Suprapubic skin (tissue), 4 donors: Measurements from ENCODE around the gene KCTD3. TPM values are rescaled to one million over a fixed set of nuclear protein-coding genes. Genes with fewer than 3 reads are reported as not detected.

Experiments used
- DNase-seq, 2 donors: peaks; one replicate each; pipeline ENCODE4 v3.0.0-alpha.2; 2019; ENCODE audit warnings: low spot score in 2 of 2
- H3K27ac ChIP-seq: fragments of 200-600 bp; sonication (generic); one replicate; pipeline ENCODE4 v1.5.1; 2019
- H3K27me3 ChIP-seq: fragments of 200-600 bp; sonication (generic); one replicate; pipeline ENCODE4 v1.5.1; 2019
- H3K36me3 ChIP-seq: fragments of 200-600 bp; sonication (generic); one replicate; pipeline ENCODE4 v1.5.1; 2019
- H3K4me1 ChIP-seq: fragments of 200-600 bp; sonication (generic); one replicate; pipeline ENCODE4 v1.5.1; 2019
- H3K4me3 ChIP-seq: fragments of 200-600 bp; sonication (generic); one replicate; pipeline ENCODE4 v1.5.1; 2019; ENCODE audit warnings: mild to moderate bottlenecking
- H3K9me3 ChIP-seq: fragments of 200-600 bp; sonication (generic); one replicate; pipeline ENCODE4 v1.5.1; 2019
- EP300 ChIP-seq: sonication (generic); formaldehyde crosslinking; IDR thresholded peaks from one replicate; pipeline ENCODE4 v1.6.1; 2017; ENCODE audit warnings: antibody characterized with exemption
- POLR2A ChIP-seq, 2 donors: fragments of 450-650 bp; IDR thresholded peaks; one replicate each; pipeline ENCODE4 v1.6.1; 2017; ENCODE audit warnings: antibody characterized with exemption in 2 of 2, mild to moderate bottlenecking in 2 of 2, moderate library complexity in 2 of 2
- POLR2AphosphoS5 ChIP-seq, 3 donors: sonication (generic); formaldehyde crosslinking; IDR thresholded peaks; one replicate each; pipeline ENCODE4 v1.6.1; 2017; ENCODE audit warnings: antibody characterized with exemption in 3 of 3
- WGBS: methylation state at CpG from one replicate; pipeline ENCODE4 v1.1.5; 2018; 5-methylcytosine and 5-hydroxymethylcytosine counted together
- total RNA-seq, 4 donors: library from RNA; depleted of rRNA; stranded (reverse); fragments of >200 nt; gene quantifications; one replicate each; pipeline ENCODE4 v1.1.0, GENCODE V29; 2016
- TF ChIP-seq, protein P1 (sequence below), 2 donors: fragments of 200-600 bp in 1 of 2; fragments of 450-650 bp in 1 of 2; sonication (generic) in 1 of 2; IDR thresholded peaks; one replicate each; pipeline ENCODE4 v1.5.1; 2016 to 2019; ENCODE audit warnings: antibody characterized with exemption in 2 of 2, mild to moderate bottlenecking in 1 of 2, moderate library complexity in 1 of 2

Gene KCTD3
- total RNA-seq, 4 donors from 2014 or later, result 25.6 to 50.2 (median 33.9) TPM

DNA sequence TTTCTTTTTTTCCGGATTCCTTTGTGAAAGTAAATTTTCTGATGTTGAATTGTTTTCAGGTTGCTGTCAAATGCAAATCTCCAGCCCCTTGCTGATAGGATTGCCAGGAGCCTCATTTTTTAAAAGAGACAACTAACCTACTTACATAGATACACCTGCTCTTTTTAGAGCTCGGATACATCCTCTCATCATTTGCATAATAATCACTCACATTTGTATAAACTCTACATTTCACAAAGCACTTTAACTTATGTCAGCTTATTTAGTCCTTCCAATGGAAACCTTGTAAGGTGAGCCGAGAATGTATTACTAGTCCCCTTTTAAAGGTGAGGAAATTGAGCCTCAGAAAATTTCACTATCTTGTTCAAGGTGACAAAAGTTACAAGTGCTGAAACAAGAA is 84.8 kb downstream of the KCTD3 start:
- no peaks in the 10 kb centered on the region for H3K9me3 ChIP-seq
- 43% methylated on average over 3 of the region's 3 CpGs for WGBS
- no peak overlapping the region for H3K27ac ChIP-seq
- no peaks in the 10 kb centered on the region for H3K36me3 ChIP-seq
- DNase-seq, result no peak
- TF ChIP-seq EP300, result no peak
- TF ChIP-seq, protein P1, sequence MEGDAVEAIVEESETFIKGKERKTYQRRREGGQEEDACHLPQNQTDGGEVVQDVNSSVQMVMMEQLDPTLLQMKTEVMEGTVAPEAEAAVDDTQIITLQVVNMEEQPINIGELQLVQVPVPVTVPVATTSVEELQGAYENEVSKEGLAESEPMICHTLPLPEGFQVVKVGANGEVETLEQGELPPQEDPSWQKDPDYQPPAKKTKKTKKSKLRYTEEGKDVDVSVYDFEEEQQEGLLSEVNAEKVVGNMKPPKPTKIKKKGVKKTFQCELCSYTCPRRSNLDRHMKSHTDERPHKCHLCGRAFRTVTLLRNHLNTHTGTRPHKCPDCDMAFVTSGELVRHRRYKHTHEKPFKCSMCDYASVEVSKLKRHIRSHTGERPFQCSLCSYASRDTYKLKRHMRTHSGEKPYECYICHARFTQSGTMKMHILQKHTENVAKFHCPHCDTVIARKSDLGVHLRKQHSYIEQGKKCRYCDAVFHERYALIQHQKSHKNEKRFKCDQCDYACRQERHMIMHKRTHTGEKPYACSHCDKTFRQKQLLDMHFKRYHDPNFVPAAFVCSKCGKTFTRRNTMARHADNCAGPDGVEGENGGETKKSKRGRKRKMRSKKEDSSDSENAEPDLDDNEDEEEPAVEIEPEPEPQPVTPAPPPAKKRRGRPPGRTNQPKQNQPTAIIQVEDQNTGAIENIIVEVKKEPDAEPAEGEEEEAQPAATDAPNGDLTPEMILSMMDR (IDR thresholded peaks at IDR 0.05), result no peak
- no peak for TF ChIP-seq POLR2AphosphoS5 (IDR thresholded peaks at IDR 0.05)
- no peak for TF ChIP-seq POLR2A (IDR thresholded peaks at IDR 0.05)
- H3K4me1 ChIP-seq, result peaks cover 2% of the 10 kb centered on the region
- no peak overlapping the region for H3K4me3 ChIP-seq
- H3K27me3 ChIP-seq, result peaks cover 2% of the 10 kb centered on the region

DNA sequence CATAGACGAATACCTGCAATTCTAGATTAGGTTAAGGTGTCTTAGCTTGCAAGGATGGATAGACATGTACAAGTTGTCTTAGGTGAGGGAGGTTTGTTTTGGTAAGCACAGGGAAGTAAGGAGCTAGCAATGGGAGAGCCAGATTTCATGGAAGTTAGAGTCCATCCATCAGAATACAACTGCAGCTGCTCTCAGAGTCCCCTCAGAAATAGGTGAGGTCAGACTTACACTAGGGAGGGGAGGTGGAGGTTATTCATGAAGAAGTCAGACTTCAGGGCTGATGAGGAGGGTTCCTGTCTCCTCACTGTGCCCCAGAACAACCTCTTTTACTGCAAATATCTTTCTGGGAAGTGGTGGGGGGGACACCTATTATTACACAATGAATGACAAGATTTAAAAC is 85.3 kb downstream of the KCTD3 start:
- Histone ChIP-seq H3K4me3 (no peak overlapping the region), H3K36me3 (no peaks in the 10 kb centered on the region), H3K4me1 (peaks cover 7% of the 10 kb centered on the region), H3K27me3 (peaks cover 2% of the 10 kb centered on the region), H3K9me3 (no peaks in the 10 kb centered on the region), H3K27ac (no peak overlapping the region)
- DNase-seq, result no peak
- 77% methylated on average over 1 of the region's 1 CpG for WGBS
- TF ChIP-seq POLR2AphosphoS5 (IDR thresholded peaks at IDR 0.05), result no peak
- TF ChIP-seq, protein P1 (IDR thresholded peaks at IDR 0.05), result no peak
- TF ChIP-seq EP300, result no peak
- TF ChIP-seq POLR2A (IDR thresholded peaks at IDR 0.05), result no peak

DNA sequence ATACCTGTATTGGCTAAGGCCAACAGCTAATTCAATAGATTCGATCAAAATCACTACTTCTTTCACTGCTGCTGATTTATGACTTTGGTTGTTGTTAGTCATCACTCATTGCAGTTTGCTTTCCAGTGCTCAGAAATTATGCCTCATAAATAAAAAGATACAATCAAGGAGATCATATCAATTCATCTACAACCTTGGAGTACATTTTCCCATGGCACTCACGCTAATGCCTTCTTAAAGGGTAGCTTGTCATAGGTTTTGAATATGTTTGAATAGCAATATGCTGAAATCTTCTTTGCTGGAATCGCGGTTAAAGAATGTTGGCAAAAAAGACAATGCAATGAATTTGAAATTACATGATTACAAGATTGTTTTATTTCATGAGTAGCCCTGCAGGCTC is 89.9 kb downstream of the KCTD3 start:
- Histone ChIP-seq H3K9me3 (no peaks in the 10 kb centered on the region), H3K27me3 (no peaks in the 10 kb centered on the region), H3K27ac (no peak overlapping the region), H3K4me1 (peaks cover 7% of the 10 kb centered on the region), H3K36me3 (no peaks in the 10 kb centered on the region), H3K4me3 (no peak overlapping the region)
- WGBS, result 55% methylated on average over 4 of the region's 4 CpGs
- TF ChIP-seq EP300 (no peak), POLR2AphosphoS5 (IDR thresholded peaks at IDR 0.05) (no peak)
- DNase-seq, result no peak

DNA sequence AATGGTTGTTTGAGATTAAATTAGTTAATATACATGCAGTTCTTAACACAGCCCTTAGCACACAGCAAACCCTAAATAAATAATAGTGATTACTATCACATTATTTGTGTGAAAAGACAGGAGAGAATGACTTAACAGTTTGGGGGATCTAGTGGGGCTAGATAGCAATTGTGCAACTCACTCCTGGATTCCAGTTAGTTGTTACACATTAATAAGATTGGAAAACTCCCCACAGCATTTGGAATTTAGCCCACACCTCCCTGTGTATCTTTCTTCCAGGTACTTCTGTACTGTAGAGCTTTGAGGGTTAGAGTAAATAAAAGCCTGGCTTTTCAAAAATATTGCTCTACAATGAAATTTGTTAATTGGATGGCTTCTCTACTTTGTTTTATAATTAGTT is 93.2 kb downstream of the KCTD3 start:
- no peaks in the 10 kb centered on the region for H3K27me3 ChIP-seq
- H3K27ac ChIP-seq, result no peak overlapping the region
- no peak for DNase-seq
- no peaks in the 10 kb centered on the region for H3K9me3 ChIP-seq
- peaks cover 7% of the 10 kb centered on the region for H3K4me1 ChIP-seq
- TF ChIP-seq POLR2A (IDR thresholded peaks at IDR 0.05), result no peak
- TF ChIP-seq POLR2AphosphoS5 (IDR thresholded peaks at IDR 0.05), result no peak
- no peak for TF ChIP-seq EP300
- TF ChIP-seq, protein P1 (IDR thresholded peaks at IDR 0.05), result no peak
- no peak overlapping the region for H3K4me3 ChIP-seq
- no peaks in the 10 kb centered on the region for H3K36me3 ChIP-seq

DNA sequence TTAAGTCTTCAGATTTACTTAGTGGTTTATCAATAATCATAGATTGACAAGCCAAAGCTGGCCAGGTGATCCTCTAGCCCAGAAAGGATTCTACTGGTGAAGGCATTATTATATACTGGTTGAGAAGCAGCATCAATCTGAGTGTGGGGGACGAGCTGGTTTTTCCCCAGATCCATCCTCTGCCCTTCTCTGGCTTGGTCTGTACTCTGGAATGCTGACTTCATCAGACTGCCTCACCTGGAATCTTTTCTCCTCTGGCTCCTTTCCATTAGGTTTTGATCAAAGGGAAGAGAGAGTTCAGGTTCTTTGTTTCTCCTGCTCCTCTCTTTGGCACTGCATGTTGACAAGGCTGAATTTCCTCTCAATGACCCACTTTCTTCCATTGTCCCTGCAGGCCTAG is 93.9 kb downstream of the KCTD3 start:
- no peaks in the 10 kb centered on the region for H3K36me3 ChIP-seq
- no peaks in the 10 kb centered on the region for H3K27me3 ChIP-seq
- peaks cover 7% of the 10 kb centered on the region for H3K4me1 ChIP-seq
- H3K9me3 ChIP-seq, result no peaks in the 10 kb centered on the region
- H3K27ac ChIP-seq, result no peak overlapping the region
- no peak overlapping the region for H3K4me3 ChIP-seq
- DNase-seq, result no peak
- TF ChIP-seq POLR2A (IDR thresholded peaks at IDR 0.05) (no peak), POLR2AphosphoS5 (IDR thresholded peaks at IDR 0.05) (no peak), EP300 (no peak)
- TF ChIP-seq, protein P1 (IDR thresholded peaks at IDR 0.05), result no peak
- WGBS, result 65% methylated on average over 1 of the region's 1 CpG

DNA sequence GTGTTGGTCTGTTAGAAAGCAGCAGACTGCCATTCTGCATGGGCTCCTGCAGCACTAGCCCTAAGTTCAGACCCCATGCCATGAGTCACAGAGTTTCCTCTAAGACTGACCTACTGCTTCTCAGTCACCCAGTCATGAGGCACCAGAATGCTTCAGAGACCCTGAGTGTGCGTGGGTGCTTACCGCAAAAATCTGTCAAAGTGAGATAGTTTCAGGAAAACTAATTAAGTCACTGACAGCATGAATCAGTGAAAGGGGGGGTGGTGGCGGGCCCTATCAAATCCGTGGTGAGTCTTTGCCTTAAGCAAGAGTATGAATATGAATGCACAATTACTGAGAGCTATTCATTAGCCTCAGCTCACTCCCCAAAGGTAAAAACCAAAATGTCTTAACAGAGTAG is 98.1 kb downstream of the KCTD3 start:
- Histone ChIP-seq H3K4me1 (no peaks in the 10 kb centered on the region), H3K4me3 (no peak overlapping the region), H3K36me3 (no peaks in the 10 kb centered on the region), H3K9me3 (no peaks in the 10 kb centered on the region), H3K27ac (no peak overlapping the region), H3K27me3 (no peaks in the 10 kb centered on the region)
- no peak for DNase-seq
- TF ChIP-seq, protein P1 (IDR thresholded peaks at IDR 0.05), result no peak
- no peak for TF ChIP-seq POLR2A (IDR thresholded peaks at IDR 0.05)
- TF ChIP-seq EP300, result no peak
- TF ChIP-seq POLR2AphosphoS5 (IDR thresholded peaks at IDR 0.05), result no peak
- WGBS, result 82% methylated on average over 4 of the region's 4 CpGs
